Right renal cortex interstitium (tissue), 3 donors: Measurements from ENCODE around the gene JAG1. TPM values are rescaled to one million over a fixed set of nuclear protein-coding genes. Genes with fewer than 3 reads are reported as not detected.
"Not testable (repeated sequence)": the region's sequence is repeated elsewhere in the genome, so short reads cannot be mapped to it uniquely, and the experiment has no call there.

Experiments
- DNase-seq, 3 donors: peaks; one replicate each; pipeline ENCODE4 v3.0.0-alpha.2; 2013; ENCODE audit warnings: low read depth in 3 of 3, low spot score in 2 of 3
- polyA plus RNA-seq, 3 donors: library from polyadenylated mRNA; unstranded; fragments of 120-200 nt; gene quantifications; one replicate each; pipeline ENCODE4 v1.2.1, GENCODE V29; 2013; ENCODE audit not compliant: insufficient read length in 3 of 3

Gene JAG1
- polyA plus RNA-seq, 3 donors = 152 to 163 (median 156) TPM

GRCh38 chr20:10590446-10590845 lies 83.4 kb downstream of the JAG1 start:
- not testable (repeated sequence) for DNase-seq

Other genes with a start within 250 kb of the JAG1 start
- gene MKKS, start 239.8 kb downstream of the JAG1 start, polyA plus RNA-seq = 10 to 100 TPM; 37.1 to 37.5 (median 37.3) TPM
- gene SLX4IP, start 238.7 kb downstream of the JAG1 start, polyA plus RNA-seq = 1 to 10 TPM; 6.8 to 7.4 (median 7.1) TPM